Naive B cell (primary cell): ENCODE measurements around the gene MTA1. TPM values are rescaled to one million over a fixed set of nuclear protein-coding genes. Genes with fewer than 3 reads are reported as not detected.

Experiments
- ATAC-seq, 2 donors: fragments of 150-1000 bp; cut with Tn5 transposase; 2 replicates each; pipeline ENCODE4 v1.10.0; 2021; ENCODE audit warnings: low read depth in 2 of 2, mild to moderate bottlenecking in 2 of 2, moderate library complexity in 2 of 2
- DNase-seq: peaks from one replicate; pipeline ENCODE4 v3.0.0; 2022
- H3K27ac Mint-ChIP-seq, 6 donors: one replicate each; pipeline ENCODE4 v1.8.0; 2020 to 2022; ENCODE audit warnings: mild to moderate bottlenecking in 6 of 6, mixed read lengths in 6 of 6, moderate library complexity in 5 of 6, inconsistent platforms in 2 of 6
- H3K27me3 Mint-ChIP-seq, 3 donors: one replicate each; pipeline ENCODE4 v1.8.0; 2021 to 2022; ENCODE audit warnings: mixed read lengths in 3 of 3, mild to moderate bottlenecking in 1 of 3
- H3K36me3 Mint-ChIP-seq, 2 donors: one replicate each; pipeline ENCODE4 v1.8.0; 2020 to 2022; ENCODE audit warnings: mixed read lengths in 2 of 2, inconsistent platforms in 1 of 2, mild to moderate bottlenecking in 1 of 2
- H3K4me1 Mint-ChIP-seq, 3 donors: one replicate each; pipeline ENCODE4 v1.8.0; 2020 to 2022; ENCODE audit warnings: mixed read lengths in 3 of 3, inconsistent platforms in 1 of 3, mild to moderate bottlenecking in 1 of 3, moderate library complexity in 1 of 3
- H3K4me3 Mint-ChIP-seq, 8 donors: one replicate each; pipeline ENCODE4 v1.8.0; 2020 to 2022; ENCODE audit warnings: mild to moderate bottlenecking in 8 of 8, mixed read lengths in 8 of 8, moderate library complexity in 8 of 8, inconsistent platforms in 2 of 8
- H3K9me3 Mint-ChIP-seq, 7 donors: one replicate each; pipeline ENCODE4 v1.8.0; 2020 to 2022; ENCODE audit warnings: mixed read lengths in 7 of 7, mild to moderate bottlenecking in 5 of 7, inconsistent platforms in 2 of 7, moderate library complexity in 1 of 7
- polyA plus RNA-seq, 6 donors: library from polyadenylated mRNA; unstranded; fragments of 300-500 nt; fragmentation: Illumina TruSeq; gene quantifications; one replicate each; pipeline ENCODE4 v1.2.3, GENCODE V29; 2021; ENCODE audit warnings: low read depth in 6 of 6

MTA1 gene
- polyA plus RNA-seq, 6 donors from 2014 or later = 3.3 to 6.3 (median 4.7) TPM

GRCh38 chr14:105465209-105466031, 45.8 kb downstream of the MTA1 start:
- Mint-ChIP-seq H3K27me3 (no peaks in the 10 kb centered on the region), H3K4me3 (no peak overlapping the region), H3K9me3 (no peaks in the 10 kb centered on the region), H3K36me3 (peaks cover 0 to 12% of the 10 kb centered on the region in 2 donors), H3K27ac (no peak overlapping the region), H3K4me1 (no peaks in the 10 kb centered on the region)
- DNase-seq = no peak
- no peak for ATAC-seq

- H3K27ac Mint-ChIP-seq = no peak overlapping the region
- H3K9me3 Mint-ChIP-seq = no peaks in the 10 kb centered on the region
- ATAC-seq (no peak), DNase-seq (no peak)
- H3K36me3 Mint-ChIP-seq = peaks cover 0 to 6% of the 10 kb centered on the region in 2 donors
- no peaks in the 10 kb centered on the region for H3K27me3 Mint-ChIP-seq
- peaks cover 0 to under 1% (median 0%) of the 10 kb centered on the region in 3 donors for H3K4me1 Mint-ChIP-seq
- H3K4me3 Mint-ChIP-seq = no peak overlapping the region
Measured at GRCh38 chr14:105466531-105467248, 47.1 kb downstream of the MTA1 start.

- DNase-seq (no peak), ATAC-seq (no peak)
- H3K9me3 Mint-ChIP-seq = no peaks in the 10 kb centered on the region
- H3K4me3 Mint-ChIP-seq = no peak overlapping the region
- peaks cover 0 to 6% of the 10 kb centered on the region in 2 donors for H3K36me3 Mint-ChIP-seq
- peaks cover 0 to under 1% (median 0%) of the 10 kb centered on the region in 3 donors for H3K27me3 Mint-ChIP-seq
- peak overlapping the region in 1 of 6 donors; percentile 74 for H3K27ac Mint-ChIP-seq
- peaks cover 0 to 4% (median 1%) of the 10 kb centered on the region in 3 donors for H3K4me1 Mint-ChIP-seq
Measured at GRCh38 chr14:105467249-105467941, 47.8 kb downstream of the MTA1 start.

- Mint-ChIP-seq H3K27me3 (peaks cover 0 to 4% (median 0%) of the 10 kb centered on the region in 3 donors), H3K36me3 (peaks cover 0 to 4% of the 10 kb centered on the region in 2 donors), H3K27ac (no peak overlapping the region), H3K9me3 (no peaks in the 10 kb centered on the region), H3K4me1 (peaks cover 0 to 4% (median 2%) of the 10 kb centered on the region in 3 donors), H3K4me3 (no peak overlapping the region)
- no peak for ATAC-seq
- no peak for DNase-seq
Measured at GRCh38 chr14:105467942-105468471, 48.4 kb downstream of the MTA1 start.

- Mint-ChIP-seq H3K27me3 (peaks cover 0 to 4% (median 0%) of the 10 kb centered on the region in 3 donors), H3K36me3 (no peaks in the 10 kb centered on the region), H3K4me1 (peaks cover 4 to 6% (median 5%) of the 10 kb centered on the region in 3 donors), H3K9me3 (no peaks in the 10 kb centered on the region), H3K27ac (no peak overlapping the region), H3K4me3 (no peak overlapping the region)
- ATAC-seq (no peak), DNase-seq (no peak)
Measured at GRCh38 chr14:105468621-105469241, 49.1 kb downstream of the MTA1 start.

- H3K4me3 Mint-ChIP-seq = no peak overlapping the region
- no peak overlapping the region for H3K27ac Mint-ChIP-seq
- no peak for ATAC-seq
- H3K27me3 Mint-ChIP-seq = peaks cover 0 to 4% (median 0%) of the 10 kb centered on the region in 3 donors
- H3K9me3 Mint-ChIP-seq = no peaks in the 10 kb centered on the region
- H3K36me3 Mint-ChIP-seq = no peaks in the 10 kb centered on the region
- no peak for DNase-seq
- H3K4me1 Mint-ChIP-seq = peaks cover 4 to 9% (median 6%) of the 10 kb centered on the region in 3 donors
Measured at GRCh38 chr14:105469456-105470349, 50.1 kb downstream of the MTA1 start.

GRCh38 chr14:105470350-105471296, 51.0 kb downstream of the MTA1 start:
- Mint-ChIP-seq H3K27me3 (peaks cover 0 to 4% (median 0%) of the 10 kb centered on the region in 3 donors), H3K27ac (peak overlapping the region in 1 of 6 donors; percentile 36), H3K9me3 (no peaks in the 10 kb centered on the region), H3K4me3 (no peak overlapping the region), H3K4me1 (peaks cover 4 to 9% (median 6%) of the 10 kb centered on the region in 3 donors), H3K36me3 (no peaks in the 10 kb centered on the region)
- no peak for DNase-seq
- no peak for ATAC-seq

GRCh38 chr14:105471297-105471821, 51.7 kb downstream of the MTA1 start:
- ATAC-seq = no peak
- Mint-ChIP-seq H3K27me3 (peaks cover 0 to 4% (median 0%) of the 10 kb centered on the region in 3 donors), H3K27ac (no peak overlapping the region), H3K36me3 (no peaks in the 10 kb centered on the region), H3K4me1 (peaks cover 4 to 9% (median 6%) of the 10 kb centered on the region in 3 donors), H3K9me3 (no peaks in the 10 kb centered on the region), H3K4me3 (no peak overlapping the region)
- no peak for DNase-seq

GRCh38 chr14:105471823-105472485, 52.3 kb downstream of the MTA1 start:
- no peak for DNase-seq
- H3K4me3 Mint-ChIP-seq = peak overlapping the region in 2 of 8 donors; percentile 35 to 83

GRCh38 chr14:105472486-105472991, 52.9 kb downstream of the MTA1 start:
- peaks cover 0 to 2% (median 0%) of the 10 kb centered on the region in 7 donors for H3K9me3 Mint-ChIP-seq
- H3K27me3 Mint-ChIP-seq = peaks cover 0 to 9% (median 0%) of the 10 kb centered on the region in 3 donors
- ATAC-seq = no peak
- peak overlapping the region in 2 of 8 donors; percentile 25 to 83 for H3K4me3 Mint-ChIP-seq
- DNase-seq = no peak
- H3K36me3 Mint-ChIP-seq = peaks cover 0 to 6% of the 10 kb centered on the region in 2 donors
- no peak overlapping the region for H3K27ac Mint-ChIP-seq
- peaks cover 9 to 16% (median 11%) of the 10 kb centered on the region in 3 donors for H3K4me1 Mint-ChIP-seq

More at GRCh38 chr14:105471823-105472485, 52.3 kb downstream of the MTA1 start:
- peaks cover 0 to 4% (median 0%) of the 10 kb centered on the region in 3 donors for H3K27me3 Mint-ChIP-seq
- no peak overlapping the region for H3K27ac Mint-ChIP-seq
- H3K4me1 Mint-ChIP-seq = peaks cover 4 to 11% (median 6%) of the 10 kb centered on the region in 3 donors
- H3K36me3 Mint-ChIP-seq = no peaks in the 10 kb centered on the region
- no peaks in the 10 kb centered on the region for H3K9me3 Mint-ChIP-seq
- no peak for ATAC-seq
